ENCODE results near the gene ROBO4. TPM values are rescaled to one million over a fixed set of nuclear protein-coding genes. Genes with fewer than 3 reads are reported as not detected.
A peak's percentile ranks its signal among the peaks of the same experiment; 100 is the strongest.

The ROBO4 gene
- total and polyA plus RNA-seq, 2 of the 13 experiments (the other 11 are each of a cell fraction or from before 2014, with no cell fraction given), result 0.07 to 1.1 TPM

- no peak overlapping the region for H2AFZ ChIP-seq (ENCODE audit: low read length)
Measured at GRCh38 chr11:124875401-124875800, 22.3 kb downstream of the ROBO4 start.

More at GRCh38 chr11:124875401-124875800, 22.3 kb downstream of the ROBO4 start:
- POLR2A ChIA-PET, result interaction anchor here (1.3 kb wide), 2 partner anchors 61 to 74 kb away, joined by 3 to 7 read pairs; partner anchors contain the start of gene HEPACAM
- in situ Hi-C loops (cut with HindIII; ENCODE audit: extremely low pct_ligation_motif_present, low pct_unique_long_range_greater_than_20kb), result loop anchor here (5.0 kb wide), 1 partner anchor 77 kb away; the partner anchor contains the start of gene CCDC15
- no peak overlapping the region for H3K9ac ChIP-seq (ENCODE audit: insufficient read depth, low read depth, low read length)
- CTCF ChIA-PET (ENCODE audit: low intra/inter-chr PET ratio, low total read pairs), result interaction anchor here (1.7 kb wide), 1 partner anchor 8 kb away, joined by 5 read pairs; no protein-coding TSS in a partner anchor
- no peak for TF ChIP-seq SMARCE1 (IDR thresholded peaks at IDR 0.05; ENCODE audit: borderline replicate concordance)
- no peak for TF ChIP-seq ZHX2 (IDR thresholded peaks at IDR 0.05; ENCODE audit: low read depth)
- no peak for TF ChIP-seq ZHX2 (CRISPR knock-in tag; IDR thresholded peaks at IDR 0.05; ENCODE audit: borderline replicate concordance)
- no peak for TF ChIP-seq SRY (CRISPR knock-in tag; IDR thresholded peaks at IDR 0.05)
- no peak for TF ChIP-seq ZNF773 (CRISPR knock-in tag; IDR thresholded peaks at IDR 0.05; ENCODE audit: borderline replicate concordance)
- TF ChIP-seq, protein P1, sequence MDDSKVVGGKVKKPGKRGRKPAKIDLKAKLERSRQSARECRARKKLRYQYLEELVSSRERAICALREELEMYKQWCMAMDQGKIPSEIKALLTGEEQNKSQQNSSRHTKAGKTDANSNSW (CRISPR knock-in tag; IDR thresholded peaks at IDR 0.05; ENCODE audit: borderline replicate concordance), result no peak
- TF ChIP-seq FLYWCH1 (CRISPR knock-in tag; IDR thresholded peaks at IDR 0.05), result no peak
- TF ChIP-seq PHF20 (CRISPR knock-in tag; IDR thresholded peaks at IDR 0.05), result 0 out of 2 replicates have a peak, but pooled peaks have one; percentile 10
- TF ChIP-seq NR2C2 (CRISPR knock-in tag; IDR thresholded peaks at IDR 0.05; ENCODE audit: borderline replicate concordance), result no peak
- H3K4me2 ChIP-seq (ENCODE audit: low read depth, low read length), result peak overlapping the region; percentile 86
- intact Hi-C loops (cut with micrococcal nuclease; ENCODE audit: unreplicated experiment), result no loop called here
- ATAC-seq (no peak), DNase-seq (ENCODE audit: low spot score) (no peak), FAIRE-seq (no peak)
- peak overlapping the region in 1 of 3 experiments; percentile 78; a peak in 2 of 6 replicates for H3K4me3 ChIP-seq (replicated peaks in 1 of 3; ENCODE audit: insufficient read depth in 1 of 3, low read depth in 2 of 3, low read length in 3 of 3)
- H3K36me3 ChIP-seq (replicated peaks in 1 of 2; ENCODE audit: control insufficient read depth in 1 of 2, insufficient read depth in 2 of 2, low read length in 2 of 2), result no peaks in the 10 kb centered on the region
- no peaks in the 10 kb centered on the region for H3K79me2 ChIP-seq (ENCODE audit: insufficient read depth, low read length)
- H3K9me3 ChIP-seq (ENCODE audit: low read length), result no peaks in the 10 kb centered on the region
- no peak overlapping the region for H3K27ac ChIP-seq (ENCODE audit: extremely low read length, insufficient read depth, low read length)
- peaks cover 40% of the 10 kb centered on the region for H3K4me1 ChIP-seq (ENCODE audit: insufficient read depth, low read length)
- H3K27me3 ChIP-seq (ENCODE audit: control insufficient read depth in 1 of 2, insufficient read depth in 2 of 2, low read length in 2 of 2), result peaks cover 2 to 67% of the 10 kb centered on the region in 2 experiments; a peak in 4 of 5 replicates
- no peaks in the 10 kb centered on the region for H4K20me1 ChIP-seq (ENCODE audit: insufficient read depth, low read length)
- BruUV-seq (replicated peaks), result no TSS peak
- 57% methylated on average over 3 of the region's 3 CpGs for WGBS (ENCODE audit: low lambda C conversion rate)

All from HepG2 (cell line).